Measurements from ENCODE around the gene RNF215.
"Not testable (repeated sequence)": the region's sequence is repeated elsewhere in the genome, so short reads cannot be mapped to it uniquely, and the experiment has no call there.

Gene RNF215

DNA sequence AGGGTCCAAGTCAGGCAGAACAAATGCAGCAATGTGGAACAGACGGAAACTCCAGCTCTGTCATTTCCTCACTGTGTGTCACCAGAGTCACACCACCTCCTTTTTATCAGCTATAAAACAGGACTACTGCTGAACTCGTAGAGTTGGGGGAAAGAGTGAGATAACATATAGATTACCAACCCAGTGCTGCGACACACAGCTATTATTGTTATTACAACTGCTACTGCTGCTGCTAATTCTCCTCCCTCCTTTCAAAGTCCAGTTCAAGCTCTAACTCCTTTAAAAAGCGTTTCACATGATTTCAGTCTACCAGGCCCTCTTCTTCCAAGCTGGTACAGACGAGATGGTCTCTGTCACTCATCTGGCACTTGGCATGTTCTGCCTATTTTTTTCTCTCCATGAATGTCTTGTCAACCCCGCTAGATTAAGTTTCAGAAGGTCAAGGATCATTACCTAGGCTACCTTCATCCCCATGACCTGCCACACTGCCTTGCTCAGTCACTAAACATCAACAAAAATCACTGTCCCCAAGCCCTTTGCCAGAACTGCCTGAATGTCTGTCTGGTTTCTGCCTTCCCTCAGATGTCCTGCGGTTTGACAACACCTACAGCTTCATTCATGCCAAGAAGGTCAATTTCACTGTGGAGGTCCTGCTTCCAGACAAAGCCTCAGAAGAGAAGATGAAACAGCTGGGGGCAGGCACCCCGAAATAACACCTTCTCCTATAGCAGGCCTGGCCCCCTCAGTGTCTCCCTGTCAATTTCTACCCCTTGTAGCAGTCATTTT, 34.7 kb upstream of the RNF215 start:
- DNase-seq (ENCODE audit: low read depth, low spot score), result no peak

GRCh38 chr22:30420347-30421125, 33.3 kb upstream of the RNF215 start:
- no peak for DNase-seq (ENCODE audit: low read depth, low spot score)

DNA sequence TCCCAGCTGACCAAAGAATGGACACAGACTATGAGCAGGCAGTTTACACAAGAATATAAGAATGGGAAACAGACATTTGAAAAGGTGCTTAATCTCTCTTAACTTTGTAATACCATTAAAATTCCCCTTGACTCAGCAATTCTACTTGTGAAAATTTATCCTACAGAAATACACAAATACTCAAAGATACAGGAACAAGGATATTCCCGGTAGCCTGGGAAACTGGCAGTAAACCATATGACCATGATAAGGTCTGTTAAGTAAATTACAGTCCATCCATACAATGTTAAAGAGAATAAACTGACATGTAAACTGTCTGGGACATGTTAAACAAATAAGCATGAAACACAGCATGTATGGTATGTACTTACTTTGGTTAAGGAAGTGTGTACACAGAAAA, 29.6 kb upstream of the RNF215 start:
- DNase-seq (ENCODE audit: low read depth, low spot score), result no peak

DNA sequence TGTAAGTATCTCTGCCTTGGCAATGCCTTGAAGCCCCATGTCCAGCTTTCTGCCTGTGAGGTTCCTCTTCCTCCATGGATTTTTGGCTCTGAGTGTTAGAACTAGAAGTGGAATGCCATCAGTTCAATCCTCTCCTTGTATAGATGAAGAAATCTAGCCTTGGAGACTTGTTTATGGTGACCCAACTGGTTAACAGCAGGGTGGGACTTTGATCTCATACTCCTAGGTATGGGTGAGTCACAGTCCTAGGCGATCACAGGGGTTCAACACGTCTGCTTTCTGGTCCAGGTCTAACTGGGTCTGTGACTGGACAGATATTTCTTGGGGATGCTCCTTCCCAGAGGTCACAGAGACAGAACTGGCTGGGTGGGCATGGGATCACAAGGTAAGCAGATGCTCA, 29.2 kb upstream of the RNF215 start:
- DNase-seq (ENCODE audit: low read depth, low spot score), result no peak

DNA sequence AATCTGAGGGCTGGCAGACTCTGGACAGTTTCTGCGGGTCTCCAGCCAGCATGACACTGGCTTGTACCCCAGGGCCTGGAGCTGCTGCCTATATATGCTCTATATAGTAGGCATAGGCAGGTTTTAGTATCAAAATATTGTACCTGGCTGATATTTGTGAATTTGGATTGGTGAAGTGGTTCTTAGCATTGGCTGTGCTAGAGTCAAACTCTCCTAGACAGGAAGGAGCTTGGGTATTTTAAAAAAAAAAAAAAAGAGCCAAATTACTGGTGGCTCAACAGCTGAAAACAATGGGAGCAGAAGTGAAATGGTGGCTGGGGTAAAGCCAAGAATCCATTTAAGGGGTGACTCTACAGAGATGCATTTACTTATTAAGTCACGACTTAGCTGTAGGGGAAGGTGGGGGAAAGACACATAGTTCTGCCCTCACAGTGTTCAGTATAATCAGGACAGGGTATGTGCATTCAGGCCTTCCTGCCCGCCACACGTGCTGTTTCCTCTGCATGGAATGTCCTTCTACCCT, 27.4 kb upstream of the RNF215 start:
- DNase-seq (ENCODE audit: low read depth, low spot score), result no peak

DNA sequence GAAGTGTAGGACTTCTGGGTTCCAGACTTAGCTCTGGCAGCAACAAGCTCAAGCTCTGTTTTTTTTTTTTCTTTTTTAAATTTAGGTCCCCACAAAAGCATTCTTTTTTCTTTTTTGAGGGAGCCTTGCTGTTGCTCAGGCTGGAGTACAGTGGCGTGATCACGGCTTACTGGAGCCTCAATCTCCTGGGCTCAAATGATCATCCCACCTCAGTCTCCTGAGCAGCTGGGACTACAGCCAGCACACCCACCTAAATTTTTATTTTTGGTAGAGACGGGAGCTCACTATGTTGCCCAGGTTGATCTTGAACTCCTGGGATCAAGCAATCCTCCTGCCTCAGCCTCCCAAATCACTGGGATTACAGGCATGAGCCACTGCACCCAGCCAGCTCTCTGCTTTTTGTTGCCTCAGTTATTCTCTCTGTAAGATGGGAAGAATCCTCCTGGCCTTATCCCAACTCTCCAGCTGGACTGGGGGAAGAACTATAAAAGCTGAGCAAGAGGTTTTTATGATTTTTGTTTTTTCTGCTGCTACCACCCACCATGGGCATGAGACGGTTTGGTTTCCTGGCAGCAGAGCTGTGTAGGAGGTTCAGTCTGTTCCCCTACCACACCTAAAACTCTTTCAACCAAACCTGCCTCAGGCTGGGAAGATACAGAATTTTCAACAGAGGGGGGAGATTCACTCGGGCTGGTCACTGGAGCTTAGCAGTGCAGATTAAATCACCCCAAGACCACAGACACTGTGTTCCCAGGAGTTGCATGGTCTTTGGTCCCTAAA, 26.7 kb upstream of the RNF215 start:
- no peak for DNase-seq (ENCODE audit: low read depth, low spot score)

DNA sequence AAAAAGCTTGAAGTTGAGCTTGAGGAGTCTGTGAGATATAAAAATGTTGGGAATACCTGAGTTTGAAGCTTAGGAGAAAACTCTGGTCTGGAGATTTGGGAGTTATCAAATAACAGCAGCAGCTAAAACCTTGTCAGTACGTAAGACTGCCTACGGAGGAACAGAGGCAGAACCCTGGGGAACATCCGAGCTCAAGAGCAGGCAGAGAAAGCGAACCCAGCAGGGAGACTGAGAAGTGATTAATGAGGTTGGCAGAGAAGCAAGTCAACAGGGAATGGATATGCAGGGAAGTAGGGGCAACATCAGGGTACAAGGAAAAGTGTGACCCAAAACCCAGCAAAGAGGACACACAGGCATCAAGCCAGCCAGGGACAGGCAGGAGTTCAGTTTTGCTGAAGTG, 25.8 kb upstream of the RNF215 start:
- no peak for DNase-seq (ENCODE audit: low read depth, low spot score)

DNA sequence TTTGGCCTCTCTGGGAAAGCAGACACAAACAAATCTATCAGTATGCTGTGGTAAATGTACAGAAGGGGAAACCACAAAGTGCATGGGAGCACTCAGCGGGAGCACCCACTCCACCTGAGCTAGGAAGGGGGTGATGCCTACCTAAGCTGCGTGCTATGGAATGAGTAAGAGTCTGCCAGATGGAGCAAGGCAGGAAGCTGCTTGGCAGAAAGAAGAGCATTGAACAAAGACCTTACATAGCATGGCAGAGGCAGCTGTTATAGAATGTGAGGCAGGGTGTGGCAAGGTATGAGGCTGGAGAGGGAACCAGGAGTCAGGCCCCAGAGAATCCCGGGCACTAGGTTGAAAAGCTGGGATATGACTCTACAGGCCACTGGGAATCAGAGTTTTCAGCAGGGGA, 24.6 kb upstream of the RNF215 start:
- no peak for DNase-seq (ENCODE audit: low read depth, low spot score)

DNA sequence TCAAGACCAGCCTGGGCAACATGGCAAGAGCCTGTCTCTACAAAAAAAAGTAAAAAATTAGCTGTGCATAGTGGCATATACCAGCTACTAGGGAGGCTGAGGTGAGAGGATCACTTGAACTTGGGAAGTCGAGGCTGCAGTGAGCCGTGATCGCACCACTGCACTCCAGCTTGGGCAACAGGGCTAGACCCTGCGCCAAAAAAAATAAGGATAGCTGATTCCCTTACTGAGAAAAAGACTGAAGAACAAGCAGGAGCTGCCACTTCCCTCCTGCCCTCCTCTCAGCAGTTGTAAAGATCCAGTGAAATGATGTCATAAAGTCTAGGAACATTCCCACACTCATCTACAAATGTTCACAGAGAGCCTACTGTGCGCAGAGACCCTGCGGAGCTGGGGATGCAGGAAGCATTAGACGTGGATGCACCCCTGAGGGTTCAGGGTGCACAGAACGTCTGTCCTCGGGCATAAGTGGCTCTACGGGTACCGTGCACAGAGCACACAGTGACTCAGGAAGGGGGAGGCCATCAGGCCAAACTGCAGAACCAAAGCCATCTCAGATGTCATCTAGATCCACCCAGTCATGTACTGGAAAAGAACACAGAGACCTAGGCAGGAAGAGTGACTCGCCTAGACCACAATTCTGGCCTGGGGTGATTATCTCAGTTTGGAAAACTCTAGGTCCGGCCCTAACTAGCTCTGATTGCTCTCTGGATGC, 21.3 kb upstream of the RNF215 start:
- DNase-seq (ENCODE audit: low read depth, low spot score), result no peak

GRCh38 chr22:30406400-30406799, 19.2 kb upstream of the RNF215 start:
- no peak for DNase-seq (ENCODE audit: low read depth, low spot score)

- DNase-seq (ENCODE audit: low read depth, low spot score), result no peak
Observed at GRCh38 chr22:30405731-30406130, 18.5 kb upstream of the RNF215 start.

DNA sequence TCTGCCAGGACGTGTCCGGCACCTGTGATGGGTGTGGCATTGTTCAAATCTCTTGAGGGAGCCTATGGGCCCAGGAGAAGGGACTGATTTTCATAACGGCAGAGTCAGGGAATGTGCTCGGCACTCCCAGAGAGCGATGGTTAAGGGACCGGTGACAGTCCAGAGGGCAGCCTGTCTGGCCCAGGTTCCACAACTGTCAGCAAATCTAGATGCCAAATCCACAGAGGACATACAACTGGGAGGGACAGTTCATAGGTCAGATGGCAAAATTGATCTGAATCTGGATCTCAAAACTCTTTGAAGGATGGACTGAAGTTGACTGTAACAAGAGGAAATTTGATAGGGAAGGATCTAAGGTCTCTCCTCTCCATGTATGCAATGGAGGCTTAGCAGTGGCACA, 17.1 kb upstream of the RNF215 start:
- DNase-seq (ENCODE audit: low read depth, low spot score), result no peak

DNA sequence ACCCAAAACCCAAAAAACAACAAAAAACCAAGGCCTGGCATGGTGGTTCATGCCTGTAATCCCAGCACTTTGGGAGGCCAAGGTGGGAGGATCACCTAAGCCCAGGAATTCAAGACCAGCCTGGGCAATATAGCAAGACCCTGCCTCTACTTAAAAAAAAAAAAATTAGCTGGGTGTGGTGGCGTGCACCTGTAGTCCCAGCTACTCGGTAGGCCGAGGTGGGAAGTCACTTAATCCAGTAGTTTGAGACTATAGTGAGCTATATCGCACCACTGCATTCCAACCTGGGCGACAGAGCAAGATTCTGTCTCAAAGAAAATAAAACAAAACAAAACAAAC, 15.5 kb upstream of the RNF215 start:
- DNase-seq (ENCODE audit: low read depth, low spot score), result not testable (repeated sequence)

DNA sequence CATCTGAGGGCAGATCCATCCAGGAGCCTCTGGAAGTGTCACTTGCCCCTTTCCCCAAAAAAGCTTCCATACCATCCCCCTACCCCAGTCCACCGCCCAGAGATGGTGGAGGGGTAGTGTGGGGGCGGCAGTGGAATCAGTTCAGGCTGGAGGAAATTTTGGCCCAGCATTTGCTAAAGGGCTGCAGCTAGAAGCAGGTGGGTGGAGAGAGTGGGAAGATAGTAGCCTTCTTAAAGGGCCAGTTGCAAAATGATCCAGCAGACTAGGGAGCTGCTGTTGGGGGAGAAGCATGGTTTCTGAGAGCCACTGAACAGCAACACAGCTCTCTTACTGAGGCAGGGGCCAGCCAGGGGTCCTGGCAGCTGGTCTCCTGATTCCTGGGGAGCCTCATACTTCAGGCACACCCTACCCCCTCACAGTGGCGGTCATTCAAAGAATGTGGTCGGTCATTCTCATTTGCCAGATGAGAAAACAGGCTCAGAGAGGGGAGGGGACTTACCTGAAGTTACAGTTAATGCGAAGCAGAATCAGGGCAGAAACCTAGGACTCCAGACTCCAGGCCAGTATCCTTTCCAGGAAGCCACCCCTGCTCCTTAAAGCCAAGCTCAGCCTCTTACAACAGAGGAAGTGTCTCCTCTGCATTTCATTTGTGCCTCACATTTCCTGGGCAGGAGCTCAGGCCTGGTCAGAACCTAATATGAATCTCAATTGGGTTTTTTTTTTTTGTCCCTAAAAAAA, 15.0 kb upstream of the RNF215 start:
- no peak for DNase-seq (ENCODE audit: low read depth, low spot score)

DNA sequence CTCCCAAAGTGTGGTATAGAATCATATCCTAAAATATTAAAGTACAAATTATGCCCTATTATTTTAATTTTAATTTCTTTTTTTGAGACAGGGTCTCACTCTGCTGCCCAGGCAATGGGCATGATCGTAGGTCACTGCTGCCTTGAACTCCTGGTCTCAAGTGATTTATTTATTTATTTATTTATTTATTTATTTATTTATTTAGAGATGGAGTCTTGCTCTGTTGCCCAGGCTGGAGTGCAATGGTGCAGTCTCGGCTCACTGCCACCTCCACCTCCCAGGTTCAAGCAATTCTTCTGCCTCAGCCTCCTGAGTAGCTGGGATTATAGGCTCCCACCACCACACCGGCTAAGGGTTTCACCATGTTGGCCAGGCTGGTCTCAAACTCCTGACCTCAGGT, 13.8 kb upstream of the RNF215 start:
- not testable (repeated sequence) for DNase-seq (ENCODE audit: low read depth, low spot score)

DNA sequence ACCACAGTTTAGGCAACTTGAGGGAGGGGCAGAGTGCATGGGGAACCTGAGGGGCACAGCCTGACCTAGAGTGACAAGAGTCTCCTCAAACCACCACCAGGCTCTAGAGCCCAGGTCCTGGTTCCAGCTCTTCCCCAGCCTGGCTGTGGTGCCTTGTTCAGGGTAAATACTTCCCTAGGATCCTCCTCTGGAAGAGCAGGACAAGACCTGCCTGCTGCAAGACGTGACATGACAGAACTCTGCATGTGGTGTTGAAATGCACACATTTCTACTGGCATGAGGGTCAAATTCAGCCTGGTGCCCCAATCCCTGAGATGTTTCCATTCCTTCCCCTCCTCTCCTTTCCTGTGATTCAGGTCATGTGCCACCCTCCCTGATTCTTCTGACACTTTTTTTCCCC, 12.9 kb upstream of the RNF215 start:
- DNase-seq (ENCODE audit: low read depth, low spot score), result no peak

DNA sequence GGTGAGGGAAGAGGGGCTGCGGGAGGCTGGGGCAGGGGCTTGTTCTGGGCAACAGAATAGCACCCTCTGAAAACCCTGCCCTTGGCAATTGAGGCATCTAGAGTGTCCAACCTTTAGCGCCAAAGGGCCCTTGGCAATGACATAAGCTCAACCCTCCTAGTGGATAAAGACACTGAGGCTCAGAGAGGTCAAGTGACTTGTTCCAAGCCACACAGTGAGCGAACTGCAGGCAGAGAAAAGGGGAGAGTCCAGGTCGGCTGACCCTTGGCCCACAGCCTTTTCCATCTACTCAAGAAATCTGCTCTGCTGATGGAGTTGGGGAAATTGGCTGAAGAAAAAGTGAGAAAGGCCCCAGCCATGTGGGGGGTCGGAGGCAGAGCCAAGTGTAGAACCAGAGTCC, 12.5 kb upstream of the RNF215 start:
- no peak for DNase-seq (ENCODE audit: low read depth, low spot score)

DNA sequence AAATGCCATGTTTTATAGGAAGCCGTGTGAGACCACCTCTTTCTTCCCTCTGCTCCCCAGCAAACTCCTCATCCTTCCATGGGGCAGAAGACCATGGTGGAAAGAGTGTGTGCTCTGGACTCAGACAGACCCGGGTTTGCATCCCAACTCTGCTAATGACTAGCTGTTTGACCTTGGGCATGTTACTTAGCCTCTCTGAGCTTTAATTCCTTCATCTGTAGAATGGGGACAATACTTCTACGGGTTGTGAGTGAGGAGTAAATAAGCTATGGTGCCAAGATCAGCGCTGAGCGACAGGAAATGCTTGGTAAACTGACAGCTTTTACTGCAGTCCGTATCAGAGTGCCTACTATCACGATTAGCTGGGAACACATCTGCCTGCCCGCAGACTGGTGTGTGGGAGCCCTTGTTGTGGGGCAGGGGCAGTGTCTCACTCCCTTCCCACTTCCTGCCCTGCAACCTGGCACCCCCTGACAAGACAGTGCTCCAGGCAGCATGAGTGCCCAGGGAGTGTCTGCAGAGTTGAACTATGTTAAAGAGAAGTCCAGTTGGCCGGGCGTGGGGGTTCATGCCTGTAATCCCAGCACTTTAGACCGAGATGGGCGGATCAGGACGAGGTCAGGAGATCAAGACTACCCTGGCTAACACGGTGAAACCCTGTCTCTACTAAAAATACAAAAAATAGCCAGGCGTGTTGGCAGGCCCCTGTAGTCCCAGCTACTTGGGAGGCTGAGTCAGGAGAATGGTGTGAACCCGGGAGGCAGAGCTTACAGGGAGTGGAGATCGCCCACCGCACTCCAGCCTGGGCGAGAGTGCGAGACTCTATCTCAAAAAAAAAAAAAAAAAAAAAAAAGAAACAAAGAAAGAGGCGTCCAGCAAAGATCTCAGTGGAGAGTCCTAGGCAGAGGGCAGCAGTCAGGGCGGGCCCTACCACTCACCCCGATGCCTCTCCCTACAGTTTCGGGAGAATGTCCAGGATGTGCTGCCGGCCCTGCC, 11.8 kb upstream of the RNF215 start:
- DNase-seq (ENCODE audit: low read depth, low spot score), result no peak
